PC-9 (cell line): ENCODE data around the gene LMO7.

ENCODE experiments used
- CTCF ChIP-seq: fragments of 200-600 bp; sonication (generic); conservative IDR thresholded peaks from 2 replicates; pipeline ENCODE4 v1.6.1; 2017; ENCODE audit warnings: mixed run types, antibody characterized with exemption, mild to moderate bottlenecking, moderate library complexity
- EZH2 ChIP-seq: fragments of 200-600 bp; sonication (generic); IDR thresholded peaks from 2 replicates; pipeline ENCODE4 v1.8.0; 2017; ENCODE audit warnings: antibody characterized with exemption, low read depth

DNA sequence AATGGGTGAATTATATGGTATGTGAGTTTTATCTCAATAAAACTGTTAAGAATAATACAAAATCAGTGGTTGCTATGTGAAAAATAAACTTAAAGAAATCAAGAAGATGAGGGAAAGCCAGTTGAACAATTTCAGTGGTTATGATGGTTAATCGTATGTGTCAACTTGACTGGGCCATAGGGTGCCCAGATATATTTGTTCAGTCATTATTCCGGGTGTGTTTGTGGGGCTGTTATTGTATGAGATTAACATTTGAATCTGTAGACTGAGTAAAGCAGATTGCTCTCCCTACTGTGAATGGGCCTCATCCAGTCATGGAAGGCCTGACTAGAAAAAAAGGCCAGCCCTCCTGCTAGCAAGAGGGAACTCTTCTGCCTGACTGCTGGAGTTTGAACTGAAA, 109.3 kb downstream of the LMO7 start:
- TF ChIP-seq EZH2 (no peak), CTCF (no peak)
